GM15510 (cell line): Measurements from ENCODE around the gene LHFPL6.

ENCODE experiments used
- POLR2A ChIP-seq: IDR thresholded peaks from 3 replicates; pipeline ENCODE4 v1.6.1; 2011; ENCODE audit warnings: borderline replicate concordance; ENCODE audit not compliant: insufficient read length; ENCODE audit errors: extremely low read depth

The LHFPL6 gene

DNA sequence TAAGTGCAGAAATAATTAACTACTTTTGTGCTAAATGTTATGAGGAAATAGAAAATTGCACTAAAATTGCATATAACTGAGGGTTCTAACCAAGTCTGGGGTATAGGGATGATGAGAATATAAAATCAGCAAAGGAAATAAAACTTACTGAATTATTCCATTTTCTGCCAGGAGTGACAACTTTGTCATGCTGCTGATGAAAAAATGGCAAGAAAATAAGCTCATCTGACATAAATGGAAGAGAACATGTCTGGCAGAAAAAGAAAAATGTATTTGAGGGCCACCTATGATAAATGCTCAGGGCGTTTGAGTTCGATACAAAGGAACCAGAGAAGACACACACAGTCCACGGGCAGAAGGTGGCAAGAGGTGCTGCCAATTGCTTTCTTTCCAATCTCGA lies 78.2 kb downstream of the LHFPL6 start:
- no peak for TF ChIP-seq POLR2A

DNA sequence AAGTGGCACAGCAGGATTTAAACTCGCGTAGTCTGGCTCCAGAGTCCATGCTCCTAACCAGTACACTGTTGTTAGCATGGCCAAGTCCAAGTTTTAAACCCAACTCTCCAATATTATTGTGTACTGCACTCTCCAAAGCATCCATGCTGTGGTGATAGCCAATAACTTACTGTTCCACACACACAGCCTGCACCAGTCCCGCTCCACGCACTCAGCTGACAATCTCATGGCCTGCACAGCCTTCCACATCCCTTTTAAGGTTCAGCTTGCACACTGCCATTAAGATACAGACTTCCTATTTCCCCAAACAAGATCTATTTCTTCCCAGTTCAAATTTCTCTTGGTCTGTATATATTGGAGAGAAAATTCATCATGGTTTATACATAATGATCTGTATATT lies 80.7 kb downstream of the LHFPL6 start:
- no peak for TF ChIP-seq POLR2A

DNA sequence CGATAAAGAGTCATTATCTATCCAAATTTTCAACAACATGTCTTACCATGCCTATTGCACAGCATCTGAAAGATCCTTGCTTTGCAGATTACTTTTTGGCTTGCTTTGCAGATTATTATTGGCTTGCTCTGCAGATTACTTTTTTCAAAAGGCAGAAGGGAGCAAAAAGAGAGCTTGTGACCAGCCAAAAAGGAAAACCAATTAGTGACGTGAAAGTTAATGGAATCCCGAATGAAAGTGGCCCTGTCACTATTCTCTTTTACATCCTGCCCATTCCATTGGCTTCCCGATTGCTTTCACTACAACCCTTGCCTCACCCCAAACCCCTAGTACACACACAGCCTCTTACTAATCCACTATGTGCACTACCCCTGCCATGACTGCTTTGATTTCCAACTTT lies 81.3 kb downstream of the LHFPL6 start:
- no peak for TF ChIP-seq POLR2A

GRCh38 chr13:39516096-39516495 lies 86.9 kb downstream of the LHFPL6 start:
- TF ChIP-seq POLR2A = no peak

GRCh38 chr13:39515224-39515714 lies 87.7 kb downstream of the LHFPL6 start:
- TF ChIP-seq POLR2A = no peak

- TF ChIP-seq POLR2A = no peak
These were observed 90.3 kb downstream of the LHFPL6 start for GRCh38 chr13:39512687-39513086.

DNA sequence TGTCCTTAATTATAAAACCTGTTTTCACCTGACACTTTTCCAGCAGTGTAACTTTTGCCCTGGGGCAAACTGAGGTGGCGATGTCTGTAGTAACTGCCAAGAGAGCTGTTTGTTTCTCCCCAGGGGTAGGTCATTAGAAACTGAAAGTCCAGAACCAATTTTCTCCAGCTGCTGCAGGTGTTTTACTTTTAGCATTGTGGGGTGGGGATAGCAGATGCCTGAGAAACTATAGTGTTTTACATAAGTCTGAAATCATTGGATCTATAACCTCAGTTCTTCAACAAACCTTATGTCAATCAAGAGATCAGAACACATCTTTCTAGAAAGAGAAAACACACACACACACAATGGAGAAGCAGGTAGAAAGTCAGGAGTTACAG lies 92.7 kb downstream of the LHFPL6 start:
- TF ChIP-seq POLR2A = no peak

DNA sequence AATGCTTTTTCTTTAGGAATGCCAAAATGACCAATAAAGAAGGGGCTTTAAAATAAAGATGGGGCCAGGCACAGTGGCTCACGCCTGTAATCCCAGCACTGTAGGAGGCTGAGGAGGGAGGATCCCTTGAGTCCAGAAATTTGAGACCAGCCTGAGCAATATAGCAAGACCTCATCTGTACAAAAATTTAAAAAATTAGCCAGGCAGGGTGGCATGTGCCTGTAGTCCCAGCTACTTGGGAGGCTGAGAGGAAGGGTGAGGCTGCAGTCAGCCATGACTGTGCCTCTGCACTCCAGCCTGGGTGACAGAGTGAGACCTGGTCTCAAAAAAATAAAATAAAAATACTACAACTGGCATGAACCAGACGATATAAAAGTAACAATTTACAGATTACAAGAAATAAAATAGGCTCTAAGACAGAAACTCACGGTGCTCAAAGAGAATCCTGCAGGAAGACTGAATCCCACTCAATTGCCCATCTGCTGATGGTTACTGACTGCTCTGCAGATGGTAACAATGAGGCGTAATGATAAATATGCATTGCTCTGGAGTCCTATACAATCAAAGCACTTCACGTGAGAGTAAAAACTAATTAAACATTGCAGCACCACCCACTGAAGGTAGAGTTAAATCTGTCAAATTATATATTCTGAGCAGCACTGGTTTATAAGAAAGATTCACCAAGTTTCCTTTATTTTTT lies 93.2 kb downstream of the LHFPL6 start:
- TF ChIP-seq POLR2A = no peak

GRCh38 chr13:39506559-39507390 lies 96.2 kb downstream of the LHFPL6 start:
- no peak for TF ChIP-seq POLR2A

GRCh38 chr13:39505151-39505550 lies 97.8 kb downstream of the LHFPL6 start:
- TF ChIP-seq POLR2A = no peak

- no peak for TF ChIP-seq POLR2A
These were observed 99.9 kb downstream of the LHFPL6 start for GRCh38 chr13:39503048-39503447.

DNA sequence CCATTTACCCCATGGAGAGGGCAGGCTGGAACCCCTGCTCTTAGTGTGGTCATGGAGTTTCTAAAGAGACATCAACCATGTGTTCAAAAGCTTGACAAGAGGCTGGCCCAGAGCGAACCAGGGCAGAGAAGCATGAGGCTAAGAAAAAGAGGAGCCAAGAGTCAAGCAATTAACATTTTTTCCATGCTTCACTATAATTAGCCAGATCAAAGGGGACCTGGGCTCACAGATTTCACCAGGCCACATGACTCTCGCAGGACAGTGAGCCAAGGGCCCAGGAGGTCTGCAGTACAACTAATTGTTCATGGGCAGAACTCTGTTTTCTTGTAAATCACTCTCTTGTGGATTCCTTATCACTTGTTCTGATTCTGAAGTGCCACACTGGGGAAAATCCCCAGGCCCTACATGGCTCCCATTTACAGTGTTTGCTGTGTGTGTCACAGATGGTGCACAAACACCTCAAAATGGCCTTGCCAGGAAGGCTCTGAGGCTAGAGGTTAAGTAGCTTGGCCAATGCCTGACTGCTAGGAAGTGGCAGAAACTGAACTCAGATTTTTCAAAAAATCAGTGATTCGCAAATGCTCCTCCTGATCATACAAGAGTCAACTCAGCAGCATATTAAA lies 101.2 kb downstream of the LHFPL6 start:
- TF ChIP-seq POLR2A = no peak

- TF ChIP-seq POLR2A = no peak
These were observed 103.4 kb downstream of the LHFPL6 start for GRCh38 chr13:39499604-39500003.

- TF ChIP-seq POLR2A = no peak
These were observed 104.4 kb downstream of the LHFPL6 start for GRCh38 chr13:39498471-39499114.

DNA sequence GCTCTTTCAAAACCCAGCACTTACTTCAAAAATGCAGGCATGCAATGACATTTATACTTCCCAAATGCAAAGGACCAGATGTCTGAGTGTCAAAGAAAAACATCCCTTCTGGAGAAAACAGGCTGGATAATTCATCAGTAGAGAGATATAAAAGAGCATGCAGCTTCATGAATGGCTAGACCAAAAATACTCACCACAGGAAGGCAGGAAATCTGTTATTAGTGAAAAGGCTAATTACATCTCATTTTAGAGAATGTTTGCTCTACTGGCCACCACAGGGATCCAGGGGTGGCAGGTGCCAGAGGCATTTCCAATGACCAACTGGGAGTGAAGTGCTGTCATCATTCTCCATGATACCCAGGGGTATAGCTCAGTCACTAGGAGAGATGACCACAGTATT lies 106.5 kb downstream of the LHFPL6 start:
- no peak for TF ChIP-seq POLR2A
